Prostate gland (tissue), 2 donors: Measurements from ENCODE around the gene PLXNB2. TPM values are rescaled to one million over a fixed set of nuclear protein-coding genes. Genes with fewer than 3 reads are reported as not detected.
A peak's percentile ranks its signal among the peaks of the same experiment; 100 is the strongest.

Experiments used
- DNase-seq: peaks from one replicate; pipeline ENCODE4 v3.0.0-alpha.2; 2019; ENCODE audit warnings: low spot score
- H3K27ac ChIP-seq, 2 donors: fragments of 200-600 bp; sonication (generic); 2 replicates each; pipeline ENCODE4 v1.5.1; 2017 to 2019
- H3K27me3 ChIP-seq: fragments of 200-600 bp; sonication (generic); replicated peaks from 2 replicates; pipeline ENCODE4 v1.5.1; 2019; ENCODE audit not compliant: insufficient read depth
- H3K36me3 ChIP-seq, 2 donors: fragments of 200-600 bp; sonication (generic); 1 replicate in 1 of 2; 2 replicates in 1 of 2; pipeline versions ENCODE4 v1.5.1 to v1.8.1; 2017 to 2019
- H3K4me1 ChIP-seq: fragments of 200-600 bp; sonication (generic); replicated peaks from 2 replicates; pipeline ENCODE4 v1.5.1; 2019
- H3K4me3 ChIP-seq, 2 donors: fragments of 200-600 bp; sonication (generic); 2 replicates each; pipeline ENCODE4 v1.5.1; 2017 to 2019
- H3K9me3 ChIP-seq: fragments of 200-600 bp; sonication (generic); 2 replicates; pipeline ENCODE4 v1.5.1; 2017
- CTCF ChIP-seq, 4 experiments: fragments of 200-600 bp in 2 of 4; fragments of 450-650 bp in 2 of 4; sonication (generic) in 2 of 4; IDR thresholded peaks; 1 replicate in 3 of 4; 2 replicates in 1 of 4; pipeline ENCODE4 v1.5.1; 2016 to 2019; ENCODE audit warnings: antibody characterized with exemption in 4 of 4, mild to moderate bottlenecking in 2 of 4, moderate library complexity in 2 of 4
- POLR2A ChIP-seq: fragments of 450-650 bp; IDR thresholded peaks from one replicate; pipeline ENCODE4 v1.6.1; 2016; ENCODE audit warnings: antibody characterized with exemption, mild to moderate bottlenecking
- POLR2AphosphoS5 ChIP-seq: sonication (generic); formaldehyde crosslinking; IDR thresholded peaks from one replicate; pipeline ENCODE4 v1.6.1; 2017; ENCODE audit warnings: antibody characterized with exemption
- WGBS: methylation state at CpG from one replicate; pipeline ENCODE4 v1.1.5; 2018; 5-methylcytosine and 5-hydroxymethylcytosine counted together
- intact Hi-C: fragments of 100-400 bp; cut with DNase I; formaldehyde crosslinking; loops from one replicate; pipeline ENCODE4 v1.14.2; 2022
- total RNA-seq, 2 donors: library from RNA; depleted of rRNA; stranded (reverse); fragments of >200 nt; gene quantifications; one replicate each; pipeline ENCODE4 v1.1.0, GENCODE V29; 2016

PLXNB2 gene
- total RNA-seq, 2 donors from 2014 or later, result 259 to 309 TPM

GRCh38 chr22:50303848-50304527 is 3.5 kb downstream of the PLXNB2 start:
- intact Hi-C loops, result no loop called here
- Histone ChIP-seq H3K36me3 (no peaks in the 10 kb centered on the region), H3K9me3 (no peaks in the 10 kb centered on the region), H3K27ac (peak overlapping the region; percentile 91 to 94), H3K4me1 (peaks cover 57% of the 10 kb centered on the region), H3K27me3 (no peaks in the 10 kb centered on the region), H3K4me3 (peak overlapping the region in 1 of 2 donors; percentile 93)
- TF ChIP-seq POLR2AphosphoS5 (peak; percentile 4), CTCF (IDR thresholded peaks at IDR 0.05) (peak in 2 of 4 experiments; percentile 22 to 32), POLR2A (no peak)
- 24% methylated on average over 7 of the region's 11 CpGs for WGBS
- DNase-seq, result peak; percentile 52

- Histone ChIP-seq H3K4me3 (peak overlapping the region in 1 of 2 donors; percentile 93), H3K27me3 (no peaks in the 10 kb centered on the region), H3K27ac (peak overlapping the region; percentile 91 to 94), H3K9me3 (no peaks in the 10 kb centered on the region), H3K36me3 (no peaks in the 10 kb centered on the region), H3K4me1 (peaks cover 57% of the 10 kb centered on the region)
- intact Hi-C loops, result no loop called here
- 13% methylated on average over 5 of the region's 7 CpGs for WGBS
- DNase-seq, result no peak
- no peak for TF ChIP-seq POLR2A
- TF ChIP-seq CTCF (IDR thresholded peaks at IDR 0.05), result no peak
- TF ChIP-seq POLR2AphosphoS5, result no peak
These were observed 4.0 kb downstream of the PLXNB2 start for GRCh38 chr22:50303515-50303847.

- Histone ChIP-seq H3K27ac (peak overlapping the region; percentile 91 to 94), H3K4me1 (peaks cover 64% of the 10 kb centered on the region), H3K27me3 (no peaks in the 10 kb centered on the region), H3K9me3 (no peaks in the 10 kb centered on the region), H3K4me3 (no peak overlapping the region), H3K36me3 (no peaks in the 10 kb centered on the region)
- TF ChIP-seq POLR2A (no peak), POLR2AphosphoS5 (no peak), CTCF (IDR thresholded peaks at IDR 0.05) (no peak)
- WGBS, result 44% methylated on average over 5 of the region's 5 CpGs
- no peak for DNase-seq
- intact Hi-C loops, result no loop called here
These were observed 4.9 kb downstream of the PLXNB2 start for GRCh38 chr22:50302564-50302963.

GRCh38 chr22:50302041-50302541 is 5.4 kb downstream of the PLXNB2 start:
- Histone ChIP-seq H3K4me3 (peak overlapping the region in 1 of 2 donors; percentile 15), H3K36me3 (no peaks in the 10 kb centered on the region), H3K27ac (peak overlapping the region; percentile 91 to 94), H3K4me1 (peaks cover 69% of the 10 kb centered on the region), H3K27me3 (no peaks in the 10 kb centered on the region), H3K9me3 (no peaks in the 10 kb centered on the region)
- WGBS, result 19% methylated on average over 9 of the region's 9 CpGs
- intact Hi-C loops, result no loop called here
- no peak for DNase-seq
- TF ChIP-seq POLR2AphosphoS5 (no peak), POLR2A (no peak), CTCF (IDR thresholded peaks at IDR 0.05) (no peak)

- no peak for DNase-seq
- peak overlapping the region in 1 of 2 donors; percentile 15 for H3K4me3 ChIP-seq
- intact Hi-C loops, result no loop called here
- peaks cover 74% of the 10 kb centered on the region for H3K4me1 ChIP-seq
- 31% methylated on average over 16 of the region's 17 CpGs for WGBS
- peak overlapping the region; percentile 91 to 94 for H3K27ac ChIP-seq
- TF ChIP-seq POLR2A, result no peak
- no peak for TF ChIP-seq CTCF (IDR thresholded peaks at IDR 0.05)
- TF ChIP-seq POLR2AphosphoS5, result no peak
- H3K27me3 ChIP-seq, result no peaks in the 10 kb centered on the region
- no peaks in the 10 kb centered on the region for H3K36me3 ChIP-seq
- H3K9me3 ChIP-seq, result no peaks in the 10 kb centered on the region
These were observed 5.9 kb downstream of the PLXNB2 start for GRCh38 chr22:50301581-50301991.
